Small intestine (tissue), 7 donors: Measurements from ENCODE around the gene VPS26C. TPM values are rescaled to one million over a fixed set of nuclear protein-coding genes. Genes with fewer than 3 reads are reported as not detected.

Source experiments
- DNase-seq, 2 donors: peaks; one replicate each; pipeline versions ENCODE4 v3.0.0 to v3.0.0-alpha.2; 2013
- FAIRE-seq: peaks from 2 replicates; lab custom pipeline; 2012; peaks lifted over from hg19 to GRCh38; lab: Jason Lieb, UNC
- H3K27ac ChIP-seq, 3 donors: one replicate each; pipeline ENCODE4 v1.5.1; 2013; ENCODE audit warnings: low read length in 2 of 3, mild to moderate bottlenecking in 2 of 3, control low read depth in 1 of 3, inconsistent platforms in 1 of 3, low read depth in 1 of 3, moderate library complexity in 1 of 3
- H3K27me3 ChIP-seq, 3 donors: one replicate each; pipeline ENCODE4 v1.6.1; 2013; ENCODE audit warnings: low read length in 3 of 3, inconsistent platforms in 1 of 3; ENCODE audit not compliant: control insufficient read depth in 3 of 3, insufficient read depth in 3 of 3
- H3K36me3 ChIP-seq, 3 donors: one replicate each; pipeline ENCODE4 v1.6.1; 2013; ENCODE audit warnings: low read length in 3 of 3, inconsistent platforms in 1 of 3, low read depth in 1 of 3, mild to moderate bottlenecking in 1 of 3, moderate library complexity in 1 of 3; ENCODE audit not compliant: control insufficient read depth in 3 of 3, insufficient read depth in 2 of 3
- H3K4me1 ChIP-seq, 3 donors: one replicate each; pipeline ENCODE4 v1.6.1; 2013; ENCODE audit warnings: low read length in 2 of 3, inconsistent platforms in 1 of 3, low read depth in 1 of 3, mild to moderate bottlenecking in 1 of 3, moderate library complexity in 1 of 3; ENCODE audit not compliant: control insufficient read depth in 3 of 3, insufficient read depth in 2 of 3
- H3K4me3 ChIP-seq, 3 donors: one replicate each; pipeline ENCODE4 v1.5.1; 2013; ENCODE audit warnings: low read length in 3 of 3, control low read depth in 1 of 3, inconsistent platforms in 1 of 3, low read depth in 1 of 3, mild to moderate bottlenecking in 1 of 3, moderate library complexity in 1 of 3
- H3K9me3 ChIP-seq, 2 donors: one replicate each; pipeline ENCODE4 v1.6.1; 2013; ENCODE audit warnings: low read depth in 1 of 2, low read length in 1 of 2; ENCODE audit not compliant: control insufficient read depth in 2 of 2, insufficient read depth in 1 of 2
- WGBS, 3 donors: extraction: QIAGEN DNeasy Blood & Tissue Kit; methylation state at CpG; one replicate each; pipeline ENCODE4 v1.1.7; 2013; 5-methylcytosine and 5-hydroxymethylcytosine counted together
- polyA plus RNA-seq, 4 donors: library from polyadenylated mRNA; stranded (reverse) in 3 of 4; unstranded in 1 of 4; fragments of 200-250 nt in 3 of 4; fragments of 120-200 nt in 1 of 4; gene quantifications; one replicate each; pipeline versions ENCODE4 v1.2.1 to v1.2.3, GENCODE V29; 2013
- donor health status: healthy with polysubstance abuse.
- donor health status: control.
- donor health status: control.
- donor health status: Bipolar disorder and iron deficiency.
- donor health status: healthy.

VPS26C gene
- polyA plus RNA-seq, 4 donors, result 28.2 to 54.6 (median 45.7) TPM

- WGBS, 3 donors, result 35 to 69% (median 48%) methylated on average over 11 of the region's 11 CpGs
- FAIRE-seq (no peak), DNase-seq (peak; percentile 27 to 31)
- H3K4me1 ChIP-seq, result peaks cover 0 to 4% (median 0%) of the 10 kb centered on the region in 3 donors
- H3K36me3 ChIP-seq, result peaks cover 7 to 46% (median 8%) of the 10 kb centered on the region in 3 donors
- no peaks in the 10 kb centered on the region for H3K27me3 ChIP-seq
- H3K4me3 ChIP-seq, result no peak overlapping the region
- H3K9me3 ChIP-seq, result no peaks in the 10 kb centered on the region
- H3K27ac ChIP-seq, result peak overlapping the region in 1 of 3 donors; percentile 79
Measured at GRCh38 chr21:37199057-37199924, 67.8 kb downstream of the VPS26C start.

- Histone ChIP-seq H3K9me3 (no peaks in the 10 kb centered on the region), H3K4me1 (peaks cover 2 to 5% (median 4%) of the 10 kb centered on the region in 3 donors), H3K4me3 (no peak overlapping the region), H3K27ac (no peak overlapping the region), H3K27me3 (no peaks in the 10 kb centered on the region), H3K36me3 (peaks cover 7 to 53% (median 8%) of the 10 kb centered on the region in 3 donors)
- DNase-seq (no peak), FAIRE-seq (no peak)
- 91 to 96% (median 95%) methylated on average over 4 of the region's 4 CpGs for WGBS, 3 donors
Measured at GRCh38 chr21:37197746-37198145, 69.4 kb downstream of the VPS26C start.

DNA sequence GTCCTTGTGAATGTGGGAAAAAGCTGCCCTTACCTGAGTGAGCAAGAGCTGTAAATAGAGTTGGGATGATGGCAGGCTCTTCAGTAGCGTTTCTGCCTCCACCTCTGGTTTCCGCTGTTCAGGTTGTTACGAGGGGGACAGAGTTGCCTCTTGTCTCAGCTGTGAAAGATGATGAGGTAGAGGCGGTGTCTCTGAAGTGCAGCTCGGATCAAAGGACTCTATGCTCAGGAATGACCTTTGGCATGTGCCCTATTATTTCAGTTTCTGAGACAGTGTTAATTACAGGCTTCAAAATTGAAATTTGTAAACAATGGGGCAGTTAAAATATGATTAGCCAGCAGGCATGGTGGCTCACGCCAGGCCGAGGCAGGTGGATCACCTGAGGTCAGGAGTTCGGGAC lies 70.3 kb downstream of the VPS26C start:
- DNase-seq, result peak; percentile 55 to 80
- Histone ChIP-seq H3K27ac (peak overlapping the region in 1 of 3 donors; percentile 8), H3K9me3 (no peaks in the 10 kb centered on the region), H3K4me3 (no peak overlapping the region), H3K36me3 (peaks cover 5 to 50% (median 7%) of the 10 kb centered on the region in 3 donors), H3K4me1 (peaks cover 2 to 5% (median 4%) of the 10 kb centered on the region in 3 donors), H3K27me3 (no peaks in the 10 kb centered on the region)
- no peak for FAIRE-seq
- 27 to 60% (median 55%) methylated on average over 8 of the region's 8 CpGs for WGBS, 3 donors

DNA sequence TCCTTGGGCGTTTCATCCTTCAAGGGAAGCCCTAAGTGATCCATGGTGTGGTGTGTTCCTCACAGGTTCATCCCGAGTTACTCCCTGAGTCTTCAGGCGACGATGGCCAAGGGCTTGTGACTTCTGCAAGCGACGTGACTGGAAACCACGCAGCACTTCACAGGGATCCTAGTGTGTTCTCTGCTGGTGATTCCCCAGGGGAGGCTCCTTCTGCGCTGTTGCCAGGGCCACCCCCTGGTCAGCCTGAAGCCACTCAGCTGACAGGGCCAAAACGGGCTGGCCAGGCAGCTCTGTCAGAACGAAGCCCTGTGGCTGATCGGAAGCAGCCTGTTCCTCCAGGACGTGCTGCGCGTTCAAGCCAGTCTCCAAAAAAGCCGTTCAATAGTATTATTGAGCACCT lies 71.5 kb downstream of the VPS26C start:
- H3K4me3 ChIP-seq, result no peak overlapping the region
- DNase-seq (no peak), FAIRE-seq (no peak)
- H3K27ac ChIP-seq, result no peak overlapping the region
- H3K36me3 ChIP-seq, result peaks cover 2 to 46% (median 4%) of the 10 kb centered on the region in 3 donors
- WGBS, 3 donors, result 56 to 80% (median 68%) methylated on average over 15 of the region's 15 CpGs
- H3K9me3 ChIP-seq, result no peaks in the 10 kb centered on the region
- peaks cover 2 to 5% (median 4%) of the 10 kb centered on the region in 3 donors for H3K4me1 ChIP-seq
- no peaks in the 10 kb centered on the region for H3K27me3 ChIP-seq

DNA sequence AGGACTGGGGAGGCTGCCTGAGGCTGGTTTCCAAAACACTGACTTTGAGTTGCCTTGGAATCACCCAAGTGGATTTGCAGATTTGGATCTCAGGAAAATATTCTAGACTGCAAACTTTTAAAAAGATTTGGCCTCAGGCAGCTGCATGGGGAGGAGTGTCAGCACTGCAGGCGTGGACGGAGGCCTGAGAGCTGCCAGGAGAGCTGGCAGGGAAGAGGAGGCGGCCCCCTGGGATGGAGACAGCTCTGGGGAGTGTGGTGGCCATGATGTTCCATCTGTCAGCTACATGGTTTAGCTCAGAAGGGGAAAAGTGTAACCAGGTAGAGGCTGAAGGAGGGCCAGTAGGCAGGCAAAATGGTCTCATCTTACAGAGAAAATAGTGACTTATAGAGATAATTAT lies 72.1 kb downstream of the VPS26C start:
- FAIRE-seq (no peak), DNase-seq (no peak)
- WGBS, 3 donors, result 80 to 98% (median 86%) methylated on average over 3 of the region's 3 CpGs
- Histone ChIP-seq H3K9me3 (no peaks in the 10 kb centered on the region), H3K4me1 (peaks cover 2 to 5% (median 4%) of the 10 kb centered on the region in 3 donors), H3K27ac (no peak overlapping the region), H3K4me3 (no peak overlapping the region), H3K36me3 (peaks cover 0 to 42% (median 2%) of the 10 kb centered on the region in 3 donors), H3K27me3 (no peaks in the 10 kb centered on the region)

GRCh38 chr21:37193676-37194075 lies 73.5 kb downstream of the VPS26C start:
- Histone ChIP-seq H3K36me3 (peaks cover 0 to 39% (median 2%) of the 10 kb centered on the region in 3 donors), H3K9me3 (no peaks in the 10 kb centered on the region), H3K4me3 (no peak overlapping the region), H3K27ac (peak overlapping the region in 1 of 3 donors; percentile 45), H3K4me1 (peaks cover 0 to 5% (median 2%) of the 10 kb centered on the region in 3 donors), H3K27me3 (no peaks in the 10 kb centered on the region)
- FAIRE-seq (no peak), DNase-seq (peak in 1 of 2 donors; percentile 77)
- 21 to 68% (median 47%) methylated on average over 6 of the region's 6 CpGs for WGBS, 3 donors

- H3K27ac ChIP-seq, result peak overlapping the region in 1 of 3 donors; percentile 24
- H3K36me3 ChIP-seq, result peaks cover under 1 to 41% (median under 1%) of the 10 kb centered on the region in 3 donors
- H3K9me3 ChIP-seq, result no peaks in the 10 kb centered on the region
- DNase-seq (no peak), FAIRE-seq (no peak)
- peaks cover 0 to 5% (median 2%) of the 10 kb centered on the region in 3 donors for H3K4me1 ChIP-seq
- H3K27me3 ChIP-seq, result no peaks in the 10 kb centered on the region
- 43 to 64% (median 58%) methylated on average over 4 of the region's 4 CpGs for WGBS, 3 donors
- H3K4me3 ChIP-seq, result no peak overlapping the region
Measured at GRCh38 chr21:37193006-37193405, 74.1 kb downstream of the VPS26C start.

DNA sequence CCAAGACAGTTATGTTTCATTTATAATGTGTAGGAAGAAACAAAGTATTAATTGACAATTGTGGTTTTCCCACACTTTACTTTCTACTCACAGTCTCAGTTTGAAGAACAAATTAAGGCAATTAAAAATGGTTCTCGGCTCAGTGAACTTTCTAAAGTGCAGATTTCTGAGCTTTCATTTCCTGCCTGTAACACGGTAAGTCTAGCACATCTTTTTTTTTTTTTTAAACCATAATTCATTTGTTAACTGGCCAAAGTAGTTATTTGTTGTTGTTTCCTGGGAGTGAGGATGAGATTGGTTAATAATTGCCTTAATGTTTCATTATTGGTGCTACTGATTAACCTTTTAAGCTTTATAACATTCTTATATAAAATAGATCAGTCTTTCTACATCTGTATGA lies 75.1 kb downstream of the VPS26C start:
- WGBS, 3 donors, result 8 to 36% (median 24%) methylated on average over 2 of the region's 2 CpGs
- FAIRE-seq, result no peak
- peaks cover 0 to 43% (median 4%) of the 10 kb centered on the region in 3 donors for H3K36me3 ChIP-seq

More for the DNA sequence above, 75.1 kb downstream of the VPS26C start:
- Histone ChIP-seq H3K27ac (peak overlapping the region in 1 of 3 donors; percentile 14), H3K9me3 (no peaks in the 10 kb centered on the region), H3K27me3 (no peaks in the 10 kb centered on the region), H3K4me3 (no peak overlapping the region), H3K4me1 (peaks cover 0 to 5% (median 2%) of the 10 kb centered on the region in 3 donors)
- DNase-seq, result peak in 1 of 2 donors; percentile 39
